Stomach (tissue), 9 donors: ENCODE data around the gene MAMDC2. TPM values are rescaled to one million over a fixed set of nuclear protein-coding genes. Genes with fewer than 3 reads are reported as not detected.
"Not testable (repeated sequence)": the region's sequence is repeated elsewhere in the genome, so short reads cannot be mapped to it uniquely, and the experiment has no call there.

Experiments used
- DNase-seq, 2 donors: peaks; one replicate each; pipeline versions ENCODE4 v3.0.0 to v3.0.0-alpha.2; 2013 to 2019
- H3K27ac ChIP-seq, 5 donors: fragments of 200-600 bp in 4 of 5; sonication (generic) in 4 of 5; one replicate each; pipeline ENCODE4 v1.5.1; 2013 to 2019; ENCODE audit warnings: mild to moderate bottlenecking in 1 of 5, moderate library complexity in 1 of 5
- H3K27me3 ChIP-seq, 3 donors: fragments of 200-600 bp; sonication (generic); one replicate each; pipeline ENCODE4 v1.5.1; 2017 to 2019; ENCODE audit warnings: mixed run types in 1 of 3
- H3K36me3 ChIP-seq, 4 donors: fragments of 200-600 bp; sonication (generic); 1 replicate in 3 of 4; 2 replicates in 1 of 4; pipeline ENCODE4 v1.5.1; 2016 to 2019
- H3K4me1 ChIP-seq, 4 donors: fragments of 200-600 bp; sonication (generic); one replicate each; pipeline ENCODE4 v1.5.1; 2016 to 2019
- H3K4me3 ChIP-seq, 4 donors: fragments of 200-600 bp; sonication (generic) in 3 of 4; one replicate each; pipeline ENCODE4 v1.5.1; 2016 to 2019; ENCODE audit warnings: mild to moderate bottlenecking in 1 of 4
- H3K9me3 ChIP-seq, 4 donors: fragments of 200-600 bp; sonication (generic); one replicate each; pipeline ENCODE4 v1.5.1; 2016 to 2019
- CTCF ChIP-seq, 7 experiments: fragments of 450-650 bp in 4 of 7; fragments of 200-600 bp in 3 of 7; sonication (generic) in 3 of 7; IDR thresholded peaks; one replicate each; pipeline ENCODE4 v1.5.1; 2016 to 2019; ENCODE audit warnings: antibody characterized with exemption in 7 of 7, control low read depth in 2 of 7, mild to moderate bottlenecking in 1 of 7
- EP300 ChIP-seq: sonication (generic); formaldehyde crosslinking; IDR thresholded peaks from one replicate; pipeline ENCODE4 v1.6.1; 2017; ENCODE audit warnings: antibody characterized with exemption
- POLR2A ChIP-seq, 4 donors: fragments of 450-650 bp; IDR thresholded peaks; one replicate each; pipeline ENCODE4 v1.6.1; 2016; ENCODE audit warnings: antibody characterized with exemption in 4 of 4, control low read depth in 2 of 4, mild to moderate bottlenecking in 1 of 4, moderate library complexity in 1 of 4
- POLR2AphosphoS5 ChIP-seq, 3 donors: sonication (generic); formaldehyde crosslinking; IDR thresholded peaks; one replicate each; pipeline ENCODE4 v1.6.1; 2016; ENCODE audit warnings: antibody characterized with exemption in 3 of 3
- WGBS, 5 donors: extraction: QIAGEN DNeasy Blood & Tissue Kit in 3 of 5; methylation state at CpG; one replicate each; pipeline versions ENCODE4 v1.1.5 to v1.1.7; 2013 to 2018; 5-methylcytosine and 5-hydroxymethylcytosine counted together
- intact Hi-C: fragments of 100-400 bp; cut with DNase I; formaldehyde crosslinking; loops from one replicate; pipeline ENCODE4 v1.15.1; 2023; ENCODE audit warnings: low total_unique reads
- polyA plus RNA-seq, 3 donors: library from polyadenylated mRNA; stranded (reverse); fragments of 200-250 nt; gene quantifications; one replicate each; pipeline ENCODE4 v1.2.3, GENCODE V29; 2013
- total RNA-seq, 5 donors: library from RNA; depleted of rRNA; stranded (reverse); fragments of >200 nt; gene quantifications; one replicate each; pipeline versions ENCODE4 v1.1.0 to v1.2.3, GENCODE V29; 2014 to 2016
- donor health status: healthy with polysubstance abuse.
- donor health status: Bipolar disorder and iron deficiency.
- donor health status: healthy.

Gene MAMDC2
- total and polyA plus RNA-seq, 8 donors, result 7.0 to 91.4 (median 22.0) TPM

DNA sequence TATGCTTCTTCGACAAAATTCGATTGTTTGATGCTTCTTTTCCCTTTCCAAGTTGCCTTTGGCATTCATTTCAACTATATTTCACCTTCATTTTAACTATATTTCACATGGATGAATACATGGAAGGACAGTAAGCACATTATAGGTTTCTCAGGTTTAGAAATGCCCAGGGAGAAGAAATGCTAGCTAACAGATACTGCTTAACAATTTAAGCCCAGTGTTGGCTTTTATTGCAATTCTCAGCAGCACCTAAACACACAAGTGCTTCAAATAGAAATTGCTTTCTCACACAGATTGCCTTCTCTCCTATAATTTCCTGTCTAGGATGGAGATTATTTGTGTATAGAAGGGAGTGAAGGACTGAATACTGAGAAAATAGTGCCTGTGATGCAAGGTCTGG lies 185.0 kb downstream of the MAMDC2 start:
- DNase-seq, result no peak
- Histone ChIP-seq H3K9me3 (no peaks in the 10 kb centered on the region), H3K27ac (peak overlapping the region in 1 of 5 donors; percentile 41), H3K4me3 (no peak overlapping the region), H3K36me3 (peaks cover 0 to 13% (median 9%) of the 10 kb centered on the region in 4 donors), H3K27me3 (no peaks in the 10 kb centered on the region), H3K4me1 (peaks cover 0 to 19% (median 4%) of the 10 kb centered on the region in 4 donors)
- TF ChIP-seq POLR2A (IDR thresholded peaks at IDR 0.05) (no peak), CTCF (IDR thresholded peaks at IDR 0.05) (no peak), EP300 (no peak), POLR2AphosphoS5 (IDR thresholded peaks at IDR 0.05) (no peak)
- WGBS, 5 donors, result 79 to 86% (median 86%) methylated on average over 2 of the region's 2 CpGs
- intact Hi-C loops, result no loop called here

- Histone ChIP-seq H3K9me3 (no peaks in the 10 kb centered on the region), H3K36me3 (peaks cover 0 to 12% (median 8%) of the 10 kb centered on the region in 4 donors), H3K4me1 (peaks cover 0 to 19% (median 4%) of the 10 kb centered on the region in 4 donors), H3K27ac (peak overlapping the region in 1 of 5 donors; percentile 41), H3K27me3 (no peaks in the 10 kb centered on the region), H3K4me3 (no peak overlapping the region)
- intact Hi-C loops, result no loop called here
- 64 to 86% (median 74%) methylated on average over 4 of the region's 4 CpGs for WGBS, 5 donors
- TF ChIP-seq POLR2A (IDR thresholded peaks at IDR 0.05), result no peak
- TF ChIP-seq CTCF (IDR thresholded peaks at IDR 0.05), result no peak
- no peak for TF ChIP-seq POLR2AphosphoS5 (IDR thresholded peaks at IDR 0.05)
- TF ChIP-seq EP300, result no peak
- peak in 1 of 2 donors; percentile 16 for DNase-seq
Measured at GRCh38 chr9:70229026-70229425, 185.4 kb downstream of the MAMDC2 start.

- H3K4me1 ChIP-seq, result peaks cover 0 to 19% (median 4%) of the 10 kb centered on the region in 4 donors
- peak overlapping the region in 1 of 5 donors; percentile 41 for H3K27ac ChIP-seq
- no peaks in the 10 kb centered on the region for H3K27me3 ChIP-seq
- H3K9me3 ChIP-seq, result no peaks in the 10 kb centered on the region
- WGBS, 5 donors, result 62 to 85% (median 75%) methylated on average over 3 of the region's 3 CpGs
- intact Hi-C loops, result no loop called here
- no peak for TF ChIP-seq CTCF (IDR thresholded peaks at IDR 0.05)
- no peak for TF ChIP-seq EP300
- TF ChIP-seq POLR2A (IDR thresholded peaks at IDR 0.05), result no peak
- TF ChIP-seq POLR2AphosphoS5 (IDR thresholded peaks at IDR 0.05), result no peak
- no peak for DNase-seq
- H3K36me3 ChIP-seq, result peaks cover 0 to 8% (median 5%) of the 10 kb centered on the region in 4 donors
- no peak overlapping the region for H3K4me3 ChIP-seq
Measured at GRCh38 chr9:70229579-70229978, 185.9 kb downstream of the MAMDC2 start.

DNA sequence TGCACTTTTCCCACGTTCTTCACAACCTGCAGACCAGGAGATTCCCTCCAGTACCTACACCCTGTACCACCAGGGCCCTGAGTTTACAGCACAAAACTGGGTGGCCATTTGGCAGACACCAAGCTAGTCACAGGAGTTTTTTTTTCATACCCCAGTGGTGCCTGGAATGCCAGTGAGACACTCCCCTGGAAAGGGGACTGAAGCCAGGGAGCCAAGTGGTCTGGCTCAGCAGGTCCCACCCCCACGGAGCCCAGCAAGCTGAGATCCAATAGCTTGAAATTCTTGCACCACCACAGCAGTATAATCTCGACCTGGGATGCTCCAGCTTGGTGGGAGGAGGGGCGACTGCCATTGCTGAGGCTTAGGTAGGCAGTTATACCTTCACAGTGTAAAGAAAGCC lies 188.8 kb downstream of the MAMDC2 start:
- TF ChIP-seq CTCF (IDR thresholded peaks at IDR 0.05) (no peak), EP300 (no peak), POLR2AphosphoS5 (IDR thresholded peaks at IDR 0.05) (no peak), POLR2A (IDR thresholded peaks at IDR 0.05) (no peak)
- H3K27ac ChIP-seq, result no peak overlapping the region
- no peaks in the 10 kb centered on the region for H3K27me3 ChIP-seq
- peaks cover 0 to 19% (median 4%) of the 10 kb centered on the region in 4 donors for H3K4me1 ChIP-seq
- H3K4me3 ChIP-seq, result no peak overlapping the region
- H3K36me3 ChIP-seq, result no peaks in the 10 kb centered on the region
- DNase-seq, result no peak
- 0 to 51% (median 49%) methylated on average over 1 to 4 of the region's 4 CpGs for WGBS, 5 donors
- intact Hi-C loops, result no loop called here
- H3K9me3 ChIP-seq, result no peaks in the 10 kb centered on the region

DNA sequence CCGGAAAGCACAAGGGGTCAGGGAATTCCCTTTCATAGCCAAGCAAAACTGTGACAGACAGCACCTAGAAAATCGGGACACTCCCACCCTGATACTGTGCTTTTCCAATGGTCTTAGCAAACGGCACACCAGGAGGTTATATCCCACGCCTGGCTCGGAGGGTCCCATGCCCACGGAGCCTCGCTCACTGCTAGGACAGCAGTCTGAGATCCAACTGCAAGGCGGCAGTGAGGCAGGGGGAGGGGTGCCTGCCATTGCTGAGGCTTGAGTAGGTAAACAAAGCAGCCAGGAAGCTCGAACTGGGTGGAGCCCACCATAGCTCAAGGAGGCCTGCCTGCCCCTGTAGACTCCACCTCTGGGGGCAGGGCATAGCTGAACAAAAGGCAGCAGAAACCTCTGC lies 190.6 kb downstream of the MAMDC2 start:
- H3K4me1 ChIP-seq, H3K9me3 ChIP-seq, H3K27me3 ChIP-seq, intact Hi-C loops, H3K36me3 ChIP-seq, DNase-seq, H3K4me3 ChIP-seq, H3K27ac ChIP-seq: not testable (repeated sequence)
- 85 to 90% (median 89%) methylated on average over 6 to 9 of the region's 9 CpGs for WGBS, 5 donors

DNA sequence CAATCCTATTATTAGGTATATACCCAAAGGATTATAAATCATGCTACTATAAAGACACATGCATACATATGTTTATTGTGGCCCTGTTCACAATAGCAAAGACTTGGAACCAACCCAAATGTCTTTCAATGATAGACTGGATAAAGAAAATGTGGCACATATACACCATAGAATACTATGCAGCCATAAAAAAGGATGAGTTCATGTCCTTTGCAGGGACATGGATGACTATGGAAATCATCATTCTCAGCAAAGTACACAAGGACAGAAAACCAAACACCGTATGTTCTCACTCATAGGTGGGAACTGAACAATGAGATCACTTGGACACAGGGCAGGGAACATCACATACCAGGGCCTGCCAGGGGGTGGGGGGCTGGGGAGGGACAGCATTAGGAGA lies 202.3 kb downstream of the MAMDC2 start:
- 64 to 100% (median 92%) methylated on average over 1 of the region's 1 CpG for WGBS, 5 donors
- H3K4me1 ChIP-seq, DNase-seq, H3K9me3 ChIP-seq, H3K36me3 ChIP-seq, H3K27me3 ChIP-seq, H3K4me3 ChIP-seq, intact Hi-C loops, H3K27ac ChIP-seq: not testable (repeated sequence)
